NCI-H2029 (cell line): Measurements from ENCODE around the gene EPB42.
"Not testable (repeated sequence)": the region's sequence is repeated elsewhere in the genome, so short reads cannot be mapped to it uniquely, and the experiment has no call there.

Experiments
- DNase-seq: peaks from one replicate; lab custom pipeline; 2025; lab: John Stamatoyannopoulos, UW

The EPB42 gene

GRCh38 chr15:43241100-43241499, 20.3 kb upstream of the EPB42 start:
- DNase-seq = no peak

DNA sequence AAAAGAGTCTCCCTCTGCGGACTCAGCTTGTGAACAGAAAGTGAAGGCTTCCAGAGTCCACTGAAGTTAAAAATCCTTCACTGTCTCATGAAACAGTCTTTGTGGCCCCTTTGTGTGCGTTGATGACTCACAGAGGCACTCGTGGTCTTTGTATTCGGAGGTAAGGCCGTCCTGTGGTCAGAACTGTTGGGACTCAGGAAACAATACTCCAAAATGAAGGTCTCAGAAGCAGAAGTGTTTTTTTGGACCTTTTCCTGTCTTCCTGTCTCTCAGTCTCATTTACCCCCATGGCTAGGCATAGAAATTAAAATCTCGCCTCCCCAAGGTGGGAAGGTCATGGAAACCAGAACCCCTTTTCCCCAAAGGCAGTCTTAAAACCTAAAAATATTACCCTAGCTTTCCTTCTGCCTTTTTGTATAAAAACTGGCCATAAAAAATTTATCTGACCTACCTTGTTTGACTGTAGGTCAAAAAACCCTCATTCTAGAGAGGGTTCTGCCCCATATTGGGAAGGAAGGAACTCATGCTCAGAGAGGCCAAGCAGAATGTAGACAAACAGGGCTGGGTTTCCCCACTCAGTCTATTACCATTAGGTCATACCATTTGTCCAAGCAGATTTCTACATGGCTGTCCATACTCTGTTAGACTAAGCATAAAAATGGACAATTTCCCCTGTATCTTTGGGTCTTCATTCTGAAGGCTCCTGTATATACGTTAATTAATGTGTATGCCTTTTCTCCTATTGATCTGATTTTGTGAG, 19.1 kb upstream of the EPB42 start:
- no peak for DNase-seq

DNA sequence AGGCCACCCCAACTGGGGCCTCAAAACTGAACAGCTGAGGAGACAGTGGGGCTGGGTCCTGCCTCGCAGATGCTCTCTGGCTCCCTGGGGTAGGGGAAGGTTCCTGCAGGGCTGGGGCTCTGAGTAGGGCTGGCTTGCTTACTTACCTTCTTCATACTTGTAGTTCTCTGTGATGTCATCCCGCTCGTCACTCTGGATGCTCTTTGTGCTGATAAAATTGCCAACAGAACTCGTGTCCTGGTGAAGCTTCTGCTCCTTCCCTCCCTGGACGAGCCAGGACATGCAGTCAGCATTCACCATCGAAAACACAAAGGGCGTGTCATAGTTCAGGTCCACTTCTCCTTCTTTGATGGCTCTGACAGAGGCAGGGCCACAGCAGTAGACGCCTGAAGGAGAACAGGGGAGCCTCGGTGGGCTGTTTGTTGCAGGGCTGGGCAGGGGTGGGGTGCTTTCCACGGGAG, 17.9 kb upstream of the EPB42 start:
- no peak for DNase-seq

- DNase-seq = no peak
These were observed 17.1 kb upstream of the EPB42 start for GRCh38 chr15:43237842-43238470.

- no peak for DNase-seq
These were observed 14.7 kb upstream of the EPB42 start for GRCh38 chr15:43235536-43235935.

- DNase-seq = no peak
These were observed 11.6 kb upstream of the EPB42 start for GRCh38 chr15:43232289-43232874.

GRCh38 chr15:43230640-43231115, 9.9 kb upstream of the EPB42 start:
- DNase-seq = no peak

DNA sequence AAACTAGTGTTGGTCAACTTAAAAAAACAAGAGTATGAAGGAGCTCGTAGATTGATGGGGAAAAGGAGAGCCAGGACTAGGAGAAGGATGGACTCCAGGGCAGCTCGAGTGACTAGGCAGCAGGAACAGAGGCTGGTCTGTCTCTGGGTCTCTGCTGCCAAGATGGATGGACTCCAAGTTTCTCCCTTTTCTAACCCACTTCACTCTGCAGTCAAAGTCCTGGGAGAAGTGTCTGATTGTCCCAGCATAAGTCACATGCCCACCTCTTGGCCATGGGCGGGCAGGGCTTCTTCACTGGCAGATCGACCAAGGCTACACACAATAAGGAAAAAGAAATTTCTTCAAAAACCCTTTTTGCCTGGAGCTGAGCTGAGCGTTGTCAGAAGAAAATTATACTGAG, 9.2 kb upstream of the EPB42 start:
- DNase-seq = no peak

- no peak for DNase-seq
These were observed 5.9 kb upstream of the EPB42 start for GRCh38 chr15:43226436-43227305.

DNA sequence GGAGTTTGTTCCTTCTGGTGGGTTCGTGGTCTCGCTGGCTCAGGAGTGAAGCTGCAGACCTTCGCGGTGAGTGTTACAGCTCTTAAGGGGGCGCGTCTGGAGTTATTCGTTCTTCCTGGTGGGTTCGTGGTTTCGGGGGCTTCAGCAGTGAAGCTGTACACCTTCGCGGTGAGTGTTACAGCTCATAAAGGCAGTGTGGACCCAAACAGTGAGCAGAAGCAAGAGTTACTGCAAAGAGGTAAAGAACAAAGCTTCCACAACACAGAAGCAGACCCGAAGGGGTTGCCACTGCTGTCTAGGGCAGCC, 5.1 kb upstream of the EPB42 start:
- not testable (repeated sequence) for DNase-seq

DNA sequence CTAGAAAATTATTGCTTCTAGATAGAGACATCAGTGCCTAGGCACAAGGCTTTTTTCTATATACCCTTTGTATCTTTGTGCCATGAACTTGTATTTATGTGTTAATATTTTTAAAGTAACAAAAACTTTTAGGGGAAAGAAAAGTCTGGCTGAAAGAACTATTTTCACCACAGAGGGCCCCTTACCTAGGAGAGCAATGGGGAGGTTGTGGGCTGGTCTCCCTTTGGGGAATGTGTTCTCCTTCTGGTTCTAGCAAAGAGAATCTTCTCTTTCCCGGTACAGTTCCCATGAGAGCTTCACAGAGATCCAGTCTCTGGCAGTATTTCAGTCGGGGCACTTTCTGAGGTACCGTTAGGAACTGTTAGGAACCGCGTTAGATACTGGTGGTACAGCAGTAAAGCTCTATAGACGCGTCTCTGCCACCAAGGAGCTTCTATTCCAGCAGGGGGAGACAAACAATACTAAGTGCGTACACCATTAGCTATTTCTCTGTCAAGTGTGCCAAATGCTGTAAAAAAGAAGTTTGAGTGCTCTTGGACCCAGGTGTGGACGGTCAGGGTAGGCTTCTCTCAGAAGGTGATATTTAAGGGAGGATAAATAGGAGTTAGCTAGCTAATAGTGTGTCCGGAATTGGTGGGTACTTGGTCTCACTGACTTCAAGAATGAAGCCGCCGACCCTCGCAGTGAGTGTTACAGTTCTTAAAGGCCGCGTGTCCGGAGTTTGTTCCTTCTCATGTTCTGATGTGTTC, 4.6 kb upstream of the EPB42 start:
- DNase-seq = peak; percentile 1

DNA sequence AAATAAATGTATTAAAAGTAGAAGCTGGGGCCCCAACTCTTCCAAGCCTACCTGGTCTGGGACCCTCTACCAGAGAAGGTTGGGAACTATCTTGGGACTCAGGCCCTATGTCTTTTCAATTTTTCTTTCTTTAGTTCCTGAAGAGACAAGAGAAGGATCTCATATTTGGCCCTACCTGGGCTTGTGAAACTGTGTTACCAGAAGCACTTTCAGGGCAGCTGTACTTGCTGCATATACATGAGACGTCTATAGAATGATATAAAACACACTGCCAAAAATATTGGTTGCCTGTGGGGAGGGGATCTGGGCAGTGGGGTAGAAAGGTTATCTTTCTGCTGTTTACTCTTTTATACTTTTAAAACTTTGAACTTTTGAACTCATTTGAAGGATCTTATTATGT, 604 bp upstream of the EPB42 start:
- DNase-seq = no peak

DNA sequence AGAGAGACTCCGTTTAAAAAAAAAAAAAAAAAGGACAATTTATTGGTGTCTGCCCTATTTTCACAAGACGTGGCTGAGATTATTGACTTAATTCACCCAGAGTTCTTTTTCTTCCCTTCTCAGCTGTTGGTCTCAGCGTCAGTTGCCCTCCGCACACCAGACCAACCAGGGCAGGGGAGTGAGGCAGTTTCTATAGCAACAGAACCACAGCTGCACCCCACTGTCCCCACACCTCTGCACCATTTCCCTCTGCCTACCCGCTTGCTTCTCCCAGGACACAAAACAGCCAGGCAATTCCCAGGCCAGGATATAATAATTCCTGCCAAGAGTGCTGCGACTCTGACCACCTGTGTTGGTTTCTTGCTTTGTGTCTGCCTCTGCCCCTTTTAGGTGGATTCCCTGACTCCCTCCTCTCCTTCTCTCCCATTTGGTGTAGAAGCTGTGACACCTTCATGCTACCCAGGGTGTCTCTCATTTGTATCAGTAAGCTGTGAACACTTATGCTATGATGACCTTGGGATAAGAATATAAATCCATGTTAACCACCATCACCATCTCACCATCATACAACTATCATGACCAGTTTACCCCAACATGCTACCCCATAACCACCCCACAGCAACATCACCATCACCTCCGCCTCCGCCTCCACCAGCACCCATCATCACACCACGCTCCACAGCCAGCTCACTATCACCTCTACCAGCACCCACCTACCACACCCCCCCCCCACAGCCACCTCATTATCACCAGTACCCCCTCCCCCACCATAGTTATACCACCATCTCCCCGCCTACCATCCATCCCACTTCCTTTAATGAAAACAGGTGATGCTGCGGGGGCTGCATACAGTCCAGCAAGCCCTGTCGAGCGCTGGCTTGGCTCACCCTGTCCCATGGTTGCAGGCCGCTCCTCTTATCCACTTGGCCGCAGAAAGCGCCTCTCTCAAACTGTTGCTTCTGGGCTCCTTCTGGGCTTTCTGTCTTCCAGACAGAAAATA, 589 bp downstream of the EPB42 start:
- no peak for DNase-seq

DNA sequence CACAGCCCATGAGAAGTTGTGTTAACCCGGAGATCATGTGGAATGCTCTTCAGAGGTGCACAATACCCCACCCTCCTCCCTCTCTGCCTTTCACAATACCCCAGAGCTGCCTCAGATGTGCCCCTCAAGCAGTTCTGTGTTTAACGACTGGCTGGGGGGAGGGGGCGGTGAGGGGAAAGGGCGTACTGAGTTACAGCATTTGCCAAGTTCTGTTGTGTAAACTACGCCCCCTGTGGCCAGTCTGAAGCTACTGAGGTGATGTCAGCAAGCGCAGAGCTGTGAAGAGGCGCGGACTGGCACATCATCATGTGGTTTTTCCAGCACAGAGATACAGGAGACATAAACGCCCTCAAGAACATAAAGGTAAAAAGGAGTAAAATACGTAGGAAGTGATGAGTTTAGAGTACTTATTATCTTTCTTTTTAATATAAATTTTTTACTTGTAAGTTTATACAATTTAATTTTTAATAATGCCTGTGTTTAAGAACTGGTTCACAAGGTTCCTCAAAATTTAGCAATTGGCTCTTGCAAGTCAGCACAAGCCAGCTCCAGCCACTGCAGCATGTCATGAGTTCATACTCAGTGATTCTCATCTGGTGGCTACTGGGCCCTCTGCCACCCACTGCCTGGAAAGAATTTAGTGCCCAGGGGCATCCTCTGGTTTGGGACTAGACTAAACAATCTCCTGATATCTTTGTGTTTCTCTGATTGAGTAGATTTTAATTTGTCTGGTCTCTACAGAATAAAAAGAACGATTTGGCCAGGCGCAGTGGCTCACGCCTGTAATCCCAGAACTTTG, 1.7 kb downstream of the EPB42 start:
- DNase-seq = no peak

- no peak for DNase-seq
These were observed 4.9 kb downstream of the EPB42 start for GRCh38 chr15:43215961-43216360.

GRCh38 chr15:43214592-43215295, 6.1 kb downstream of the EPB42 start:
- DNase-seq = no peak

DNA sequence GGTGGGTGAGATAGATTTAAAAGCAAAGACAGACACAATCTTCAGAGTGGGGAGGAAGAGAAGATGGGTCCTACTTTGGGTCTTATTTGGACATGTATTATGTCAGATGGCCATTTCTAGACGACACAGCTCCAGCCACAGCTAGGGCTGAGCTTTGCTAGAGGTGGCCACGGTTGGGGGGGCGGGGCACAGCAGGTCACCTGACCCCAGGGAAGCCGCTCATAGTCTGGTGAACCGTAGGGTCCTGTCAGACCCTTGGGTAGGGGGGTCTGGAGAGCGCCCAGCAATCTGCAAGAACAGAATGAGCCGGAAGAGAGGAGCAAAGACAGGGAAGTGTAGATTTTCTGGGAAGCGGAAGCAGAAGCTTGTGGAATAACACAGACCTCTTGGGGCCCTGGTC, 6.6 kb downstream of the EPB42 start:
- DNase-seq = no peak

DNA sequence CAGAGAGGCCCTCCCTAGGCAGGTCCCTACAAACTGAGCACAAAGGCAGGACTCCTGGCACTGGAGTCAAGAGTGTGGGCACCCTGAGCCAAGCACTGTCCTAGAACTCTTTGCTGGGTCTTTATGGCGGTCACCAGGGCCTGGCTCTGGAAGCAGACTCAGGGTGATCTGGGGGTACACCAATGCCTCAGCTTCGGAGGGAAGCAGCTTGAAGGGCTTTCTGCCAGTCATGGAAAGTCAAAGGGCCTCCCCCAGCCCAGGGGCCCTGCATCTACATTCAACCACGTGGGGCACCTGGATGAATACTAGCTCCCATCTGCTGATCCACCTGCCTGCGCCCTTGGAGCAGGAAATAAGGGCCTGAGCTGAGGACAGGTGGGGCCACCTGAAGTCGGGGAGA, 7.4 kb downstream of the EPB42 start:
- no peak for DNase-seq

DNA sequence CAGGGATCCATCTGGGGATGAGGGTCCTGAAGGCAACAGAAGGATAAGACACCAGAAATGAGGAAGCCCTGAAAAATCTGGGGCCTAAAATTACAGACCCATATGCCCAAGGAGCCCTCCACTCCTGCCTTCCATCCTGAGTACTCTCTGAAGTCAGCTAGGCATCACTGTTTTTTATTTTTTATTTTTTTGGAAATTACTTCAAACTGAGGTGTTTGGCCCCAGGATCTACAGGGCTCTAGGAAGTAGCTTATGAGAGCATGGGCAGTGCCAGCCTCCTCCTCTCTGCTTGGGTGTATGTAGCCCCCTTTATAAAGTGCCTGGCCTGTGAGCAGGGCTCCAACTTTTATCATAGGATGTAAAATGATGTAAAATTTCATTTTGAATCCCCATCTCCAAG, 7.9 kb downstream of the EPB42 start:
- no peak for DNase-seq
